Gastrocnemius medialis (tissue), 4 donors: ENCODE measurements around the gene VSX1. TPM values are rescaled to one million over a fixed set of nuclear protein-coding genes. Genes with fewer than 3 reads are reported as not detected.

ENCODE experiments used
- ATAC-seq, 2 donors: fragments of 150-250 bp; one replicate each; pipeline ENCODE4 v1.9.1; 2016
- DNase-seq, 2 donors: peaks; one replicate each; pipeline ENCODE4 v3.0.0-alpha.2; 2019
- H3K27ac ChIP-seq, 4 donors: fragments of 200-600 bp; sonication (generic); 1 replicate in 1 of 4; 2 replicates in 3 of 4; pipeline ENCODE4 v1.5.1; 2016 to 2018; ENCODE audit warnings: mild to moderate bottlenecking in 2 of 4, moderate library complexity in 1 of 4
- H3K27me3 ChIP-seq, 3 donors: fragments of 200-600 bp; sonication (generic) in 2 of 3; 1 replicate in 1 of 3; 2 replicates in 2 of 3; pipeline versions ENCODE4 v1.5.1 to v1.6.0; 2016 to 2019; ENCODE audit warnings: mild to moderate bottlenecking in 1 of 3, moderate library complexity in 1 of 3
- H3K36me3 ChIP-seq, 2 donors: fragments of 200-600 bp; sonication (generic) in 1 of 2; one replicate each; pipeline ENCODE4 v1.5.1; 2017 to 2018
- H3K4me1 ChIP-seq, 2 donors: fragments of 200-600 bp; sonication (generic) in 1 of 2; one replicate each; pipeline ENCODE4 v1.5.1; 2016 to 2017; ENCODE audit warnings: mild to moderate bottlenecking in 2 of 2
- H3K4me3 ChIP-seq, 4 donors: fragments of 200-600 bp; sonication (generic) in 3 of 4; 1 replicate in 1 of 4; 2 replicates in 3 of 4; pipeline ENCODE4 v1.5.1; 2016 to 2019; ENCODE audit warnings: mild to moderate bottlenecking in 2 of 4
- H3K9me3 ChIP-seq, 3 donors: fragments of 200-600 bp; sonication (generic) in 2 of 3; 1 replicate in 1 of 3; 2 replicates in 2 of 3; pipeline ENCODE4 v1.5.1; 2016 to 2019
- CTCF ChIP-seq, 5 experiments: fragments of 450-650 bp in 3 of 5; fragments of 200-600 bp in 2 of 5; sonication (generic) in 2 of 5; IDR thresholded peaks in 4 of 5; conservative IDR thresholded peaks in 1 of 5; 1 replicate in 4 of 5; 2 replicates in 1 of 5; pipeline ENCODE4 v1.5.1; 2016 to 2019; ENCODE audit warnings: antibody characterized with exemption in 5 of 5, mild to moderate bottlenecking in 3 of 5, moderate library complexity in 3 of 5
- POLR2A ChIP-seq, 2 donors: fragments of 450-650 bp; IDR thresholded peaks; one replicate each; pipeline ENCODE4 v1.6.1; 2017; ENCODE audit warnings: antibody characterized with exemption in 2 of 2, mild to moderate bottlenecking in 2 of 2, moderate library complexity in 2 of 2
- in situ Hi-C, 4 donors: fragments of 200-750 bp; cut with MboI; loops; one replicate each; pipeline versions ENCODE4 v1.15.0 to v1.8.0; 2017; ENCODE audit warnings: low sequenced_read_pairs in 4 of 4
- intact Hi-C: fragments of 100-400 bp; cut with DNase I; formaldehyde crosslinking; loops from one replicate; pipeline ENCODE4 v1.15.1; 2023; ENCODE audit warnings: low total_unique reads
- total RNA-seq, 4 donors: library from RNA; depleted of rRNA; stranded (reverse); fragments of >200 nt; gene quantifications; one replicate each; pipeline versions ENCODE4 v1.1.0 to v1.2.3, GENCODE V29; 2016

The VSX1 gene
- 1 to 10 TPM in 1 of 4 donors, under 1 TPM in 1, not detected in 2; 0.20 to 3.0 TPM for total RNA-seq

- Histone ChIP-seq H3K27me3 (peaks cover 62 to 72% (median 72%) of the 10 kb centered on the region in 3 donors), H3K4me1 (peaks cover 29 to 38% of the 10 kb centered on the region in 2 donors), H3K9me3 (no peaks in the 10 kb centered on the region), H3K36me3 (no peaks in the 10 kb centered on the region), H3K4me3 (peak within 1 kb of the TSS in 1 of 4 donors; percentile 31), H3K27ac (no peak within 1 kb of the TSS)
- in situ Hi-C loops = loop anchor here in 1 of 4 donors (10.0 kb wide), 1 partner anchor 93 kb away; no protein-coding TSS in a partner anchor
- intact Hi-C loops = loop anchor here (5.0 kb wide), 1 partner anchor 310 kb away; the partner anchor contains the start of gene ABHD12
- DNase-seq (no peak), ATAC-seq (no peak)
- TF ChIP-seq POLR2A (IDR thresholded peaks at IDR 0.05) = no peak
- no peak for TF ChIP-seq CTCF (IDR thresholded peaks at IDR 0.05 in 4 of 5, conservative IDR thresholded peaks at IDR 0.05 in 1 of 5)
Observed at GRCh38 chr20:25081730-25082497, at the start of gene VSX1. TSS of gene VSX1 (minus strand) at chr20:25082141. CDS start at chr20:25082096, 45 bp downstream.

- Histone ChIP-seq H3K4me1 (no peaks in the 10 kb centered on the region), H3K27ac (no peak overlapping the region), H3K9me3 (no peaks in the 10 kb centered on the region), H3K4me3 (no peak overlapping the region), H3K27me3 (no peaks in the 10 kb centered on the region), H3K36me3 (no peaks in the 10 kb centered on the region)
- ATAC-seq (no peak), DNase-seq (no peak)
- in situ Hi-C loops (no loop called here), intact Hi-C loops (no loop called here)
- TF ChIP-seq CTCF (IDR thresholded peaks at IDR 0.05 in 4 of 5, conservative IDR thresholded peaks at IDR 0.05 in 1 of 5) (no peak), POLR2A (IDR thresholded peaks at IDR 0.05) (no peak)
Observed at GRCh38 chr20:25129908-25130307, 48.0 kb upstream of the VSX1 start.

- H3K27me3 ChIP-seq = no peaks in the 10 kb centered on the region
- TF ChIP-seq POLR2A (IDR thresholded peaks at IDR 0.05) (no peak), CTCF (IDR thresholded peaks at IDR 0.05 in 4 of 5, conservative IDR thresholded peaks at IDR 0.05 in 1 of 5) (no peak)
- H3K27ac ChIP-seq = no peak overlapping the region
- no peaks in the 10 kb centered on the region for H3K4me1 ChIP-seq
- no peak for ATAC-seq
- DNase-seq = no peak
- no peaks in the 10 kb centered on the region for H3K36me3 ChIP-seq
- in situ Hi-C loops (no loop called here), intact Hi-C loops (no loop called here)
- H3K9me3 ChIP-seq = no peaks in the 10 kb centered on the region
- no peak overlapping the region for H3K4me3 ChIP-seq
Observed at GRCh38 chr20:25129428-25129827, 47.5 kb upstream of the VSX1 start.

GRCh38 chr20:25128649-25129048 is 46.7 kb upstream of the VSX1 start:
- intact Hi-C loops (no loop called here), in situ Hi-C loops (no loop called here)
- ATAC-seq = no peak
- Histone ChIP-seq H3K27ac (no peak overlapping the region), H3K27me3 (no peaks in the 10 kb centered on the region), H3K4me3 (no peak overlapping the region), H3K9me3 (no peaks in the 10 kb centered on the region), H3K4me1 (no peaks in the 10 kb centered on the region), H3K36me3 (no peaks in the 10 kb centered on the region)
- no peak for TF ChIP-seq CTCF (IDR thresholded peaks at IDR 0.05 in 4 of 5, conservative IDR thresholded peaks at IDR 0.05 in 1 of 5)
- TF ChIP-seq POLR2A (IDR thresholded peaks at IDR 0.05) = no peak
- DNase-seq = no peak
